Measurements from ENCODE around the gene ANKRD44.

ANKRD44 gene

DNA sequence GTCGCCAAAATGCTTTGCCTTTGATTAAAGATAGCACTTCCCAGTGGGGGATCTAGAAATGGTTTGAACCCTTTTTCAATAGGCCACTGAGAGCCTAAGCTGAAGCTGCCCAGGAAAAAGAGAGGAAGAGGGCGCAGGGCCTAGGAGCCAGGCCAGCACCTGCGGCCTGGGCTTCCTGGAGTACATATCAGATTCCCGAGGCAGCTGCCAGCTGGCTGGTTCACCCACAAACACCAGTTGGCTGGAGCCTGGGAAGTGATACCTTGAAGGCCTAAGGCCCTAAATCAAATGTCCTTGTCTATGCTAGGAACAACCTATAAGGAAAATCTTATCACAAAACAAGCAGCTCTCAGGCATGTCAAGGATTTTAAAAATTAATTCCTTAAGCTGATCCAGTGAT lies 37.1 kb downstream of the ANKRD44 start:
- H3K9me3 ChIP-seq = no peaks in the 10 kb centered on the region
- no peak overlapping the region for H3K4me3 ChIP-seq
- in situ Hi-C loops (cut with MboI; ENCODE audit: low sequenced_read_pairs) = no loop called here

DNA sequence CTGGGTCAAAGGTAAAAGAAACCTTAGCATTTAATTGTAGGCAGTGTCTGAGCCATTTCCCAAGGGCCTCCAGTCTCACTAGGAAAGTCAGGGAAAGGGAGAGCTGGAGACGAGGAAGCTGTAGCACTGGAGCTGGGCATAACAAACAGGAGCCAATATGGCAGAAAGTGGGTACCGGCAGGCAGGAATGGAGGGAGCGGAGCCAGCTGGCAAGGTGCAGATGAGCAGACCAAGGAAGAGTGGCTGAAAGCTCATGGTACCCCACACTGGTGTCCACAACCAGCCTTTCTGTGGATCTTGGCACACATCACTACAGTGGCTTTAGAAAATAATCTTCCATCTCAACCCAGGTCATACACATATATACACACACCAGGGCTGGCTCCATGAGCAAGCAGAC lies 40.0 kb downstream of the ANKRD44 start:
- Histone ChIP-seq H3K36me3 (replicated peaks) (no peaks in the 10 kb centered on the region), H3K27me3 (ENCODE audit: low read depth) (no peaks in the 10 kb centered on the region; the same call in 1 of the 2 replicates), H3K9me3 (no peaks in the 10 kb centered on the region), H3K4me3 (no peak overlapping the region), H3K4me1 (no peaks in the 10 kb centered on the region)
- DNase-seq (ENCODE audit: low spot score in 2 of 2) = no peak
- in situ Hi-C loops (cut with MboI; ENCODE audit: low sequenced_read_pairs) = no loop called here

More for the DNA sequence above, 37.1 kb downstream of the ANKRD44 start:
- Histone ChIP-seq H3K36me3 (replicated peaks) (no peaks in the 10 kb centered on the region), H3K27me3 (ENCODE audit: low read depth) (no peaks in the 10 kb centered on the region), H3K4me1 (no peaks in the 10 kb centered on the region)
- DNase-seq (ENCODE audit: low spot score in 2 of 2) = no peak

DNA sequence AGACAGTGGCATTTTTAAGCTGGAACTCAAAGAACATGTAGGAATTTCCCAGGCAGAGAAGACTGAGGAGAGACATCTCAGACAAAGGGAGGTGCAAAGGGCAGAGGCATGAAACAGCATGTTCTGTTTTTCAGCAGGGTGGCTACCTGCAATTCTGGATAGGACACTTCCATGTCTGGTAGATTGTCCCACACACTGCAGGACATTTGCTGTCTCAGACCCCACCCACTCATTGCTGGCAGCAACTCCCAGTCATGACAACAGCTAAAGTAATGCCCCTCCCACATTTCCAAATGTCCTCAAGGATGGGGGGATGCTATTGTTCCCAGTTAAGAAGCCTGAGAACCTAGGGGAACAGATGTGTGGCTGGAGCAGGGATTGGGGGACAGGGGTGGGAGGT lies 40.8 kb downstream of the ANKRD44 start:
- DNase-seq (ENCODE audit: low spot score in 2 of 2) = no peak
- Histone ChIP-seq H3K4me3 (no peak overlapping the region), H3K4me1 (no peaks in the 10 kb centered on the region), H3K27me3 (ENCODE audit: low read depth) (no peaks in the 10 kb centered on the region; the same call in 1 of the 2 replicates), H3K9me3 (no peaks in the 10 kb centered on the region), H3K36me3 (replicated peaks) (no peaks in the 10 kb centered on the region)
- in situ Hi-C loops (cut with MboI; ENCODE audit: low sequenced_read_pairs) = no loop called here

DNA sequence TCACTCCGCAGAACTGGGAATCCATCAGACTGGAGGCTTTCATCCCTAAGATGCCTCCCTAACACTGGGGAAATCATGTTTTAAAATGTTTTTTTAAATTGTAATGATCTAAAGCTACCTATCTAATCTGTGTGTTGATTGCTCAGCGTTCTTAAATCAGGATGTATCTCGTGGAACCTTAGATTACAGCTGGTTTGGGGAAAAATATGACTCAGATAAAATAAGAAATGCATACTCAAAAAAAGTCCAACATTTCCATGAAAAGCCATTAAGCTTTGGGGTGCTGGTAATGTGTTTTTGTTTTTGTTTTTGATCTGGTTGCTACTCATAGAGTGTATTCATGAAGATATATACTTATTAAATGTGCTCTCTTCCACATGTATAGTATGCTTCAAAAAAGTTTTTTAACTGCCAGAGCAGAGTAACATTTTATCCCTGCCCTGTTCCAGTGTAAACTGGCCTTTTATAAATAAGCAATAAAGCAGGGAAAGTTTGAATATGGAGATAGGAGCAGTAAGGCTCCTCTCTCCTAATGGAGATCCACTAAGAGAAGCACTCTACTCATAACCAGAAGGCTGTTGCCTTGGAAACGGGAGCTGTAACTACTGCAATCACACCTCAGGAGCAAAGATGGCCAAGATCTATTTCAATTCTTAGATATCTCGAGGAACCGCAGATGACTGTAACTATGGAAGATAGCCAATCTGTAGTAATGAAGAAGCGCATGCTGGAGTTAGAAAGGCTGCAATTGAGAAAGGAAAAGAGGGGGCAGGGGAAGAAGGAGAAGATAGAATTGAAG lies 41.6 kb downstream of the ANKRD44 start:
- no peak for DNase-seq (ENCODE audit: low spot score in 2 of 2)
- Histone ChIP-seq H3K36me3 (replicated peaks) (no peaks in the 10 kb centered on the region), H3K4me1 (no peaks in the 10 kb centered on the region), H3K27me3 (ENCODE audit: low read depth) (no peaks in the 10 kb centered on the region; the same call in 1 of the 2 replicates), H3K9me3 (no peaks in the 10 kb centered on the region), H3K4me3 (no peak overlapping the region)
- in situ Hi-C loops (cut with MboI; ENCODE audit: low sequenced_read_pairs) = no loop called here

DNA sequence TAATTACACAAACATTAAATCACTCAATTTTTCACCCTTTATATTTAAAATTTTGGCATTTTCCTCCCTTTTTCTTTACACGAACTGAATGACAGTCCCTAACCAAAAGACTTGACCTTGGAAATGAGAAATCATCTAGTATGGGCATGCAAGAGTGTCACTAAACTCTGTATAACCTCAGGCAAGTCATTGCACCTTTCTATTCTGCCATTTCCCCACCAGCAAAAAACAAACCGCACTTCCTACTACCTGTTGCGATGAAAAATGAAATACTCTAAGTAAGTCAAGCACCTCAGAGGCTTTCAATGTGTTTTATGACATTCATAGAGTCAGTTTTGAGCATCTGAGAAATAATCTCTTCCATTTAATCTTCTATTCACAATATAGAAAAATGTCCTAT lies 44.1 kb downstream of the ANKRD44 start:
- Histone ChIP-seq H3K4me3 (no peak overlapping the region), H3K9me3 (no peaks in the 10 kb centered on the region), H3K27me3 (ENCODE audit: low read depth) (no peaks in the 10 kb centered on the region; the same call in 1 of the 2 replicates), H3K36me3 (replicated peaks) (no peaks in the 10 kb centered on the region), H3K4me1 (no peaks in the 10 kb centered on the region)
- in situ Hi-C loops (cut with MboI; ENCODE audit: low sequenced_read_pairs) = no loop called here
- DNase-seq (ENCODE audit: low spot score in 2 of 2) = no peak

DNA sequence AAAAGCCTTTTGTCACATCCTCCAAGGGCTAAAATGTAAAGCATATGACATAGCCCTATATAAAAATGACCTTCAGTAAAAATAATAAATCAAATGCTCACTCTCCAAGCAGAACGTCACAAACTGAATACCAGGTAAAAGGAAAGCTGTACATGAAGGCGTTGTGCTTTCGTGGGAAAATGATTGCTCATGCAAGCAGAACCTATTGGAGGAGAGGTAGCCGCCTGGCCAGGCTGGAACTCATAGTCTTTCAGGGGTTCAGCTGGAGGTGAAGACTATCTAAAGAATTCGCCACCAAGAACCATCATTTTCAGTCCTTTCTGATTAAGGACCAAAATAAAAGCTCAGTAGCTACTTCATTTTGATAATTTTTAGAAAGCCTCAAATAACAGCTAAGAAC lies 44.7 kb downstream of the ANKRD44 start:
- Histone ChIP-seq H3K27me3 (ENCODE audit: low read depth) (no peaks in the 10 kb centered on the region; the same call in 1 of the 2 replicates), H3K4me3 (no peak overlapping the region), H3K9me3 (no peaks in the 10 kb centered on the region), H3K36me3 (replicated peaks) (no peaks in the 10 kb centered on the region), H3K4me1 (no peaks in the 10 kb centered on the region)
- in situ Hi-C loops (cut with MboI; ENCODE audit: low sequenced_read_pairs) = no loop called here
- no peak for DNase-seq (ENCODE audit: low spot score in 2 of 2)

DNA sequence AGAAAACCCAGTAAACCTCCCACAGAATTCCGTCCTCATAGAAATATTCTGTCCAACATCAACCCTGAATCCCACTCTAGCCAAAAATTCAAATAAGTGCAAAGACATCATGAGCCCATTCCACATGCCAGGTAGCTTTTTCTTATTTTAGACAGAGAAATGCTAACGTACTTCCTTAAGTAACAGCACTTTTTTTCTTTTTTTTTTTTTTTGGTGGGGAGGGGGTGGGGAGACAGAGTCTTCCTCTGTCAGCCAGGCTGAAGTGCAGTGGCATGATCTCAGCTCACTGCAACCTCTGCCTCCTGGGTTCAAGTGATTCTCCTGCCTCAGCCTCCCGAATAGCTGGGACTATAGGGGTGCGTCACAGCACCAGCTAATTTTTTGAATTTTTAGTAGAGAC lies 45.5 kb downstream of the ANKRD44 start:
- no peaks in the 10 kb centered on the region; the same call in 1 of the 2 replicates for H3K27me3 ChIP-seq (ENCODE audit: low read depth)
- in situ Hi-C loops (cut with MboI; ENCODE audit: low sequenced_read_pairs) = no loop called here
- DNase-seq (ENCODE audit: low spot score in 2 of 2) = no peak
- no peak overlapping the region for H3K4me3 ChIP-seq
- H3K9me3 ChIP-seq = no peaks in the 10 kb centered on the region
- no peaks in the 10 kb centered on the region for H3K4me1 ChIP-seq
- H3K36me3 ChIP-seq (replicated peaks) = no peaks in the 10 kb centered on the region

DNA sequence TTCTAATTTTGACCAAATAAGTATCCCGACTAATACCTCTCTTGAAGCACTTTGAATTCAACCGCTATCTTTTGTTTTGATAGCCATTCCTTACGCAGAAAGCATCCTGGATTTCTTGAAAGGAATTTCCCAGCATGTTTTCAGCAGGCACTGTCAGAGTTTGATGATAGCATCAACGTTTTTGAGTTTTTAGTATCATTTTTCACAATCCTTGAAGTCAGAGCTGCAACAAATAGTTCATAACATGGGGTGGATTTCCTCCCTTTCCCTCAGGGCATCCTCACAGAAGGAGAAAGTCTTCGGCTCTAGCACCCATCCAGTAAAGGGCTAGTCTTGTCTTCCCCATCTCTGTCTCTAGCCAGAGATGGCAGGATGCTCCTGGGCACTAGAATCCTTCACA lies 46.2 kb downstream of the ANKRD44 start:
- Histone ChIP-seq H3K4me1 (no peaks in the 10 kb centered on the region), H3K4me3 (no peak overlapping the region), H3K27me3 (ENCODE audit: low read depth) (no peaks in the 10 kb centered on the region; the same call in 1 of the 2 replicates), H3K9me3 (no peaks in the 10 kb centered on the region), H3K36me3 (replicated peaks) (no peaks in the 10 kb centered on the region)
- DNase-seq (ENCODE audit: low spot score in 2 of 2) = no peak
- in situ Hi-C loops (cut with MboI; ENCODE audit: low sequenced_read_pairs) = no loop called here

DNA sequence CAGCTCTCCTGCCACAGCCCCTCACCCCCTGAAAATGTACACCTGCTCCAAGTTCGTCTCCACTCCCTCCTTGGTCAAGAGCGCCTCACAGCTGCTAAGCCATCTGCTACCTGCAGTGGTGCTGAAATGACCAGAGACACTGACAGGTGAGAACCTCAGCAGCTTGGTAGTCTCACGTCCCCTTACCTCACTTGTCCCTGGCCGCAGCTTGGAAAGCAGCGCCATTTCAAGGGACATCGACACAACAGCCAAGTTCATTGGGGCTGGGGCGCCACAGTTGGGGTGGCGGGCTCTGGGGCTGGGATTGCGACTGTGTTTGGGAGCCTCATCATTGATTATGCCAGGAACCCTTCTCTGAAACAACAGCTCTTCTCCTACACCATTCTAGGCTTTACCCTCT lies 47.5 kb downstream of the ANKRD44 start:
- no peaks in the 10 kb centered on the region for H3K9me3 ChIP-seq
- no peaks in the 10 kb centered on the region for H3K36me3 ChIP-seq (replicated peaks)
- H3K4me3 ChIP-seq = no peak overlapping the region
- in situ Hi-C loops (cut with MboI; ENCODE audit: low sequenced_read_pairs) = no loop called here
- no peaks in the 10 kb centered on the region; the same call in 1 of the 2 replicates for H3K27me3 ChIP-seq (ENCODE audit: low read depth)
- H3K4me1 ChIP-seq = no peaks in the 10 kb centered on the region
- no peak for DNase-seq (ENCODE audit: low spot score in 2 of 2)

DNA sequence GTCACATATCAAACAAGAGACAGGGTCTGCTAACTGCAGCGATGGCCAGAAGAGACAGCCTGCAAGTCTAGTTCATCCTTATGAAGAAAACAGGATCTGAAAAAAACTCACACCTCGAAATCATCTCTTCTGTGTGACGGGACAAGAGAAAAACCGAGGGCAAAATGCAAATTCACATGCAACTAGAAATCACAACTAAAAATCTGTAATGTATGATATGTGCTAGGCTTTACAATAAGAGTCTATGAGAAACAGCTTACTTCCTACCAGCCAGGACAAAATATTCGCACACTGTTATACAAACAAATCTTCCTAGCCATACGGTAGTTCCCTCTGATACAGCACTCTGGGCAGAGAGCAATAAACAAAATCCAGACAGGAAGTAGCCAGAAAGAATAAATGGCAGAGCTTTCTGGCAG lies 48.8 kb downstream of the ANKRD44 start:
- no peaks in the 10 kb centered on the region for H3K4me1 ChIP-seq
- H3K27me3 ChIP-seq (ENCODE audit: low read depth) = no peaks in the 10 kb centered on the region; the same call in 1 of the 2 replicates
- no peak overlapping the region for H3K4me3 ChIP-seq
- in situ Hi-C loops (cut with MboI; ENCODE audit: low sequenced_read_pairs) = no loop called here
- DNase-seq (ENCODE audit: low spot score in 2 of 2) = no peak
- no peaks in the 10 kb centered on the region for H3K36me3 ChIP-seq (replicated peaks)
- no peaks in the 10 kb centered on the region for H3K9me3 ChIP-seq

DNA sequence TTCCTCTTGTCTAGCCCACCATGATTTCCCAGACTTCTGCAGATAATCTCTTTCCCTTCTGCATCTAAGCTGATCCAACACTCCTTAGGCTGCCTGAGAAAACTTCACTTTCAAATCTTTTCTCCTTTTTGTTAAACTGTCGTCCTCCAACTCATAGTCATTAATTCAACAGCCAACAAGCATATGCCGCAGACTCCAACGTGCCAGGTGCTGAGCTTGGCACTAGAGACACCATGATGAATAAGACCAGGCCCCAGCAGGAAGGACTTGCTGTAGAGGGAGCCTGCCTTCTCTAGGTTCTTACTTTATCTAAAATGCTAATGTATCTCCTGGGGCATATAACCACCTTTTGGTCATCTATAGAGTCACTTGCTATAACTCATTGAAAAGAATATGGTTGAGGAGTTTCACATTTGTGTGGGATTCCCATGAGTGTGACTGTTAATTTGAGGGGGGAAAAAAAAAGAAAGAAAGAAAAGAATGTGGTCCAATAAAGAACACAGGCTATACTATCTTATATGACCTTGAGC lies 51.0 kb downstream of the ANKRD44 start:
- Histone ChIP-seq H3K4me3 (no peak overlapping the region), H3K4me1 (no peaks in the 10 kb centered on the region)
- in situ Hi-C loops (cut with MboI; ENCODE audit: low sequenced_read_pairs) = no loop called here

DNA sequence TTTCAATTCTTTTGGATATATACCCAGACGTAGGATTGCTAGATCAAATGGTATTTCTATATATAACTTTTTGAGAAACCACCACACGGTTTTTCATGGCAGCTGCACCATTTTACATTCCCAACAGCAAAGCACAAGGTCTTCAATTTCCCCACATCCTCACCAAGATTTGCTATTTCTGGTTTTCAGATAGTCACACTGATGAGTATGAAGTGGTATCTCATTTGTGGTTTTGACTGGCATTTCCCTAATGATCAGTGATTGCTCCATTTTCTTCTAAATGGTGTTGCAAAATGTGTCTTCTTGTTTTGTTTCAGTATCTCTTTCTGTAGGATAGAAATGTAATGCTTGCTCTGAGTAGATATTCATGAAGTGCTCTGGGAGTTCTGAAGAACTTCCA lies 52.0 kb downstream of the ANKRD44 start:
- H3K36me3 ChIP-seq (replicated peaks) = no peaks in the 10 kb centered on the region
- H3K27me3 ChIP-seq (ENCODE audit: low read depth) = no peaks in the 10 kb centered on the region
- no peak for DNase-seq (ENCODE audit: low spot score in 2 of 2)
- no peak overlapping the region for H3K4me3 ChIP-seq
- H3K9me3 ChIP-seq = no peaks in the 10 kb centered on the region
- in situ Hi-C loops (cut with MboI; ENCODE audit: low sequenced_read_pairs) = no loop called here
- no peaks in the 10 kb centered on the region for H3K4me1 ChIP-seq

More for the DNA sequence above, 51.0 kb downstream of the ANKRD44 start:
- DNase-seq (ENCODE audit: low spot score in 2 of 2) = no peak
- Histone ChIP-seq H3K9me3 (no peaks in the 10 kb centered on the region), H3K27me3 (ENCODE audit: low read depth) (no peaks in the 10 kb centered on the region), H3K36me3 (replicated peaks) (no peaks in the 10 kb centered on the region)

DNA sequence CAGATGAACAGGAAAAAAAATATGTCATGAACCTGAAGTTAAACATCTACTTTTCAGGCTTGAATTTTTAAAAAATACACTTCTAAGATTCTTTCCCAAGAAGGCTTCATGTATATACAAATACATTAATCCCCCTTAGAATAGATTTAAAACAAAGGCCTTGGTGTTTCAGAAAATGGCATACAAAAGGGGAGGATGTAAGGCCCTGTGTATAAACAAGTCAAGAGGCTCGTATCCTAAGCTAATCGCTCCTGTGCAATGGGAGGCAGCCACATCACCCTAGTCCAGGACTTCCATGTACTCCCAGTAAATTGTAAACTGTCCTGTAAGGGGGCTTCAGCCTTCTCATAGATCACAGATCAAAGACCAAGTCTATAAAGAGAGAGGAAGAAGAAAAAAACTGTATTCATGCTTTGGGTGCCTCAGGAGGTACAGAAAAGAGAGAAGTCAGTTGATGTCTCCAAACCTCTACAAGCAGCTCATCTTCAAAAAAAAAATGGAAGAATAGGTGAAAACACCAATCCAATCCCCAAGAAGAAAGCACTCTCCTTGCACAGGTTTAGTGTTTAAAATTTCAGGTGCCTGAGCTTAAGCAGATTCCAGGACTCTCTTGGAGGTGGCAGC lies 53.9 kb downstream of the ANKRD44 start:
- no peaks in the 10 kb centered on the region for H3K27me3 ChIP-seq (ENCODE audit: low read depth)
- in situ Hi-C loops (cut with MboI; ENCODE audit: low sequenced_read_pairs) = no loop called here
- DNase-seq (ENCODE audit: low spot score in 2 of 2) = no peak
- H3K9me3 ChIP-seq = no peaks in the 10 kb centered on the region
- H3K4me1 ChIP-seq = no peaks in the 10 kb centered on the region; the same call in 1 of the 2 replicates
- H3K4me3 ChIP-seq = no peak overlapping the region
- H3K36me3 ChIP-seq (replicated peaks) = no peaks in the 10 kb centered on the region

DNA sequence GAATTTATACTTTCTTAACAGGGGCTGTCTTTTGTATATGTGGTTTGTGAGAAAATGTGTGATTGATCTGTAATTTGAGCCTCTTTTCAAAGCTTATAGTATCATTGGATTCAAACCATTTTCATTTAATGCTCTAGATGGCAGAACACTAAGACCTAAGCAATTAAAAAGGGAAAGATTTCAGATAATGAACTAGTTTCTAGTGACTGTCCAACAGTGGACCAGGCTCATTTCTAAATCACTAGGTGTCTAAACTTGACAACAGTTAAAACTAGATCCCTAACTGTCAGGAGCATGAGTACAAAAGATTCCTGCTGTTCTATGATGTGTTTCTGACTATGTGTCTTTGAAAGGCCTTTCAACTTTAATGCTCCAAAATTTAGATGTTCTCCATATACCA lies 54.6 kb downstream of the ANKRD44 start:
- in situ Hi-C loops (cut with MboI; ENCODE audit: low sequenced_read_pairs) = no loop called here
- no peaks in the 10 kb centered on the region for H3K27me3 ChIP-seq (ENCODE audit: low read depth)
- H3K4me3 ChIP-seq = no peak overlapping the region
- no peaks in the 10 kb centered on the region; the same call in 1 of the 2 replicates for H3K4me1 ChIP-seq
- H3K36me3 ChIP-seq (replicated peaks) = no peaks in the 10 kb centered on the region
- DNase-seq (ENCODE audit: low spot score in 2 of 2) = no peak
- H3K9me3 ChIP-seq = no peaks in the 10 kb centered on the region
